ENCODE data around the gene GNLY. TPM values are rescaled to one million over a fixed set of nuclear protein-coding genes. Genes with fewer than 3 reads are reported as not detected.
A peak's percentile ranks its signal among the peaks of the same experiment; 100 is the strongest.

The GNLY gene
- total and polyA plus RNA-seq, 5 donors from 2014 or later: 2.4 to 10.9 (median 8.7) TPM

- no peaks in the 10 kb centered on the region for H3K9me3 Mint-ChIP-seq
- H3K27ac ChIP-seq (ENCODE audit: insufficient read depth, low read length, poor library complexity, severe bottlenecking): no peak overlapping the region
- H3K4me3 Mint-ChIP-seq: no peak overlapping the region
- H3K36me3 ChIP-seq (ENCODE audit: control insufficient read depth, insufficient read depth, low read length): no peaks in the 10 kb centered on the region
- H3K27me3 ChIP-seq (ENCODE audit: control insufficient read depth, insufficient read depth, low read length): no peaks in the 10 kb centered on the region
- no peak overlapping the region for H3K27ac Mint-ChIP-seq
- ATAC-seq (ENCODE audit: low read depth in 2 of 2): no peak
- no peaks in the 10 kb centered on the region for H3K27me3 Mint-ChIP-seq
- no peaks in the 10 kb centered on the region for H3K36me3 Mint-ChIP-seq
- H3K4me1 ChIP-seq (ENCODE audit: control insufficient read depth, insufficient read depth, low read length, poor library complexity, severe bottlenecking): no peaks in the 10 kb centered on the region
- H3K4me3 ChIP-seq (ENCODE audit: low read depth, low read length): no peak overlapping the region
- no peaks in the 10 kb centered on the region for H3K9me3 ChIP-seq (ENCODE audit: control insufficient read depth in 2 of 2, low read length in 2 of 2)
- DNase-seq: no peak
- peaks cover 0 to 2% (median 0%) of the 10 kb centered on the region in 4 donors for H3K4me1 Mint-ChIP-seq
Measured at GRCh38 chr2:85695691-85696668, 1.8 kb downstream of the GNLY start.

- no peak for DNase-seq
- H3K36me3 ChIP-seq (ENCODE audit: control insufficient read depth, insufficient read depth, low read length): no peaks in the 10 kb centered on the region
- no peak overlapping the region for H3K4me3 ChIP-seq (ENCODE audit: low read depth, low read length)
- Mint-ChIP-seq H3K36me3 (no peaks in the 10 kb centered on the region), H3K9me3 (no peaks in the 10 kb centered on the region), H3K4me1 (peaks cover 0 to 6% (median under 1%) of the 10 kb centered on the region in 4 donors), H3K27me3 (no peaks in the 10 kb centered on the region), H3K4me3 (no peak overlapping the region), H3K27ac (no peak overlapping the region)
- no peaks in the 10 kb centered on the region for H3K27me3 ChIP-seq (ENCODE audit: control insufficient read depth, insufficient read depth, low read length)
- H3K4me1 ChIP-seq (ENCODE audit: control insufficient read depth, insufficient read depth, low read length, poor library complexity, severe bottlenecking): no peaks in the 10 kb centered on the region
- H3K9me3 ChIP-seq (ENCODE audit: control insufficient read depth in 2 of 2, low read length in 2 of 2): no peaks in the 10 kb centered on the region
- H3K27ac ChIP-seq (ENCODE audit: insufficient read depth, low read length, poor library complexity, severe bottlenecking): no peak overlapping the region
- ATAC-seq (ENCODE audit: low read depth in 2 of 2): no peak
Measured at GRCh38 chr2:85697096-85697495, 2.9 kb downstream of the GNLY start.

- no peaks in the 10 kb centered on the region for H3K27me3 ChIP-seq (ENCODE audit: control insufficient read depth, insufficient read depth, low read length)
- ATAC-seq (ENCODE audit: low read depth in 2 of 2): no peak
- no peak overlapping the region for H3K27ac ChIP-seq (ENCODE audit: insufficient read depth, low read length, poor library complexity, severe bottlenecking)
- no peaks in the 10 kb centered on the region for H3K36me3 ChIP-seq (ENCODE audit: control insufficient read depth, insufficient read depth, low read length)
- Mint-ChIP-seq H3K27me3 (no peaks in the 10 kb centered on the region), H3K9me3 (no peaks in the 10 kb centered on the region), H3K36me3 (no peaks in the 10 kb centered on the region), H3K4me3 (no peak overlapping the region), H3K27ac (peak overlapping the region in 1 of 3 donors; percentile 66), H3K4me1 (peaks cover 0 to 12% (median 6%) of the 10 kb centered on the region in 4 donors)
- no peak for DNase-seq
- H3K4me1 ChIP-seq (ENCODE audit: control insufficient read depth, insufficient read depth, low read length, poor library complexity, severe bottlenecking): no peaks in the 10 kb centered on the region
- H3K9me3 ChIP-seq (ENCODE audit: control insufficient read depth in 2 of 2, low read length in 2 of 2): no peaks in the 10 kb centered on the region
- H3K4me3 ChIP-seq (ENCODE audit: low read depth, low read length): no peak overlapping the region
Measured at GRCh38 chr2:85697716-85698115, 3.6 kb downstream of the GNLY start.

- Histone ChIP-seq H3K4me1 (ENCODE audit: control insufficient read depth, insufficient read depth, low read length, poor library complexity, severe bottlenecking) (no peaks in the 10 kb centered on the region), H3K9me3 (ENCODE audit: control insufficient read depth in 2 of 2, low read length in 2 of 2) (no peaks in the 10 kb centered on the region), H3K36me3 (ENCODE audit: control insufficient read depth, insufficient read depth, low read length) (no peaks in the 10 kb centered on the region), H3K27me3 (ENCODE audit: control insufficient read depth, insufficient read depth, low read length) (no peaks in the 10 kb centered on the region), H3K27ac (ENCODE audit: insufficient read depth, low read length, poor library complexity, severe bottlenecking) (no peak overlapping the region), H3K4me3 (ENCODE audit: low read depth, low read length) (no peak overlapping the region)
- H3K9me3 Mint-ChIP-seq: no peaks in the 10 kb centered on the region
- H3K27ac Mint-ChIP-seq: no peak overlapping the region
- DNase-seq (peak in 1 of 3 donors; percentile 19), ATAC-seq (ENCODE audit: low read depth in 2 of 2) (no peak)
- peaks cover 4 to 18% (median 9%) of the 10 kb centered on the region in 4 donors for H3K4me1 Mint-ChIP-seq
- H3K4me3 Mint-ChIP-seq: no peak overlapping the region
- H3K36me3 Mint-ChIP-seq: no peaks in the 10 kb centered on the region
- no peaks in the 10 kb centered on the region for H3K27me3 Mint-ChIP-seq
Measured at GRCh38 chr2:85698184-85698879, 4.2 kb downstream of the GNLY start.

GRCh38 chr2:85698880-85699254 is 4.7 kb downstream of the GNLY start:
- ATAC-seq (ENCODE audit: low read depth in 2 of 2): no peak
- no peak for DNase-seq
- no peaks in the 10 kb centered on the region for H3K4me1 ChIP-seq (ENCODE audit: control insufficient read depth, insufficient read depth, low read length, poor library complexity, severe bottlenecking)
- no peaks in the 10 kb centered on the region for H3K27me3 ChIP-seq (ENCODE audit: control insufficient read depth, insufficient read depth, low read length)
- no peaks in the 10 kb centered on the region for H3K27me3 Mint-ChIP-seq
- no peak overlapping the region for H3K4me3 ChIP-seq (ENCODE audit: low read depth, low read length)
- no peaks in the 10 kb centered on the region for H3K9me3 Mint-ChIP-seq
- no peaks in the 10 kb centered on the region for H3K9me3 ChIP-seq (ENCODE audit: control insufficient read depth in 2 of 2, low read length in 2 of 2)
- H3K27ac ChIP-seq (ENCODE audit: insufficient read depth, low read length, poor library complexity, severe bottlenecking): no peak overlapping the region
- H3K4me3 Mint-ChIP-seq: no peak overlapping the region
- H3K36me3 ChIP-seq (ENCODE audit: control insufficient read depth, insufficient read depth, low read length): no peaks in the 10 kb centered on the region
- no peak overlapping the region for H3K27ac Mint-ChIP-seq
- no peaks in the 10 kb centered on the region for H3K36me3 Mint-ChIP-seq
- H3K4me1 Mint-ChIP-seq: peaks cover 4 to 20% (median 10%) of the 10 kb centered on the region in 4 donors

GRCh38 chr2:85699325-85699724 is 5.2 kb downstream of the GNLY start:
- no peaks in the 10 kb centered on the region for H3K4me1 ChIP-seq (ENCODE audit: control insufficient read depth, insufficient read depth, low read length, poor library complexity, severe bottlenecking)
- no peaks in the 10 kb centered on the region for H3K36me3 ChIP-seq (ENCODE audit: control insufficient read depth, insufficient read depth, low read length)
- ATAC-seq (ENCODE audit: low read depth in 2 of 2): no peak
- no peaks in the 10 kb centered on the region for H3K27me3 ChIP-seq (ENCODE audit: control insufficient read depth, insufficient read depth, low read length)
- H3K4me3 ChIP-seq (ENCODE audit: low read depth, low read length): no peak overlapping the region
- no peak overlapping the region for H3K27ac Mint-ChIP-seq
- peaks cover 4 to 24% (median 11%) of the 10 kb centered on the region in 4 donors for H3K4me1 Mint-ChIP-seq
- H3K9me3 ChIP-seq (ENCODE audit: control insufficient read depth in 2 of 2, low read length in 2 of 2): no peaks in the 10 kb centered on the region
- no peaks in the 10 kb centered on the region for H3K9me3 Mint-ChIP-seq
- H3K27ac ChIP-seq (ENCODE audit: insufficient read depth, low read length, poor library complexity, severe bottlenecking): no peak overlapping the region
- H3K4me3 Mint-ChIP-seq: no peak overlapping the region
- no peaks in the 10 kb centered on the region for H3K36me3 Mint-ChIP-seq
- H3K27me3 Mint-ChIP-seq: no peaks in the 10 kb centered on the region
- DNase-seq: no peak

- H3K4me3 ChIP-seq (ENCODE audit: low read depth, low read length): no peak overlapping the region
- Mint-ChIP-seq H3K4me1 (peaks cover 9 to 44% (median 15%) of the 10 kb centered on the region in 4 donors), H3K27me3 (peaks cover 2% of the 10 kb centered on the region), H3K9me3 (no peaks in the 10 kb centered on the region), H3K4me3 (no peak overlapping the region), H3K36me3 (no peaks in the 10 kb centered on the region), H3K27ac (peak overlapping the region in 1 of 3 donors; percentile 28)
- H3K9me3 ChIP-seq (ENCODE audit: control insufficient read depth in 2 of 2, low read length in 2 of 2): no peaks in the 10 kb centered on the region
- H3K36me3 ChIP-seq (ENCODE audit: control insufficient read depth, insufficient read depth, low read length): no peaks in the 10 kb centered on the region
- H3K4me1 ChIP-seq (ENCODE audit: control insufficient read depth, insufficient read depth, low read length, poor library complexity, severe bottlenecking): no peaks in the 10 kb centered on the region
- H3K27me3 ChIP-seq (ENCODE audit: control insufficient read depth, insufficient read depth, low read length): no peaks in the 10 kb centered on the region
- ATAC-seq (ENCODE audit: low read depth in 2 of 2) (no peak), DNase-seq (peak in 1 of 3 donors; percentile 16)
- no peak overlapping the region for H3K27ac ChIP-seq (ENCODE audit: insufficient read depth, low read length, poor library complexity, severe bottlenecking)
Measured at GRCh38 chr2:85702172-85702571, 8.0 kb downstream of the GNLY start.

Data from CD4-positive, CD25-positive, alpha-beta regulatory T cell (primary cell).